Activated CD4-positive, alpha-beta memory T cell treated with anti-CD3 and anti-CD28 coated beads, Interleukin-2, amount 10 ng/mL, durations not matched to agents 7 days and 5 days (primary cell): ENCODE data around the gene AADACL4. TPM values are rescaled to one million over a fixed set of nuclear protein-coding genes. Genes with fewer than 3 reads are reported as not detected.
"Not testable (repeated sequence)": the region's sequence is repeated elsewhere in the genome, so short reads cannot be mapped to it uniquely, and the experiment has no call there.

Source experiments
- CTCF ChIA-PET: fragments of 350-600 bp; sonication (Branson Sonifier 250); formaldehyde crosslinking; loops from one replicate; lab custom pipeline; 2021; ENCODE audit warnings: antibody characterized with exemption, inconsistent platforms; lab: Charles Lee
- POLR2A ChIA-PET: fragments of 350-600 bp; sonication (Branson Sonifier 250); formaldehyde crosslinking; loops from one replicate; lab custom pipeline; 2021; ENCODE audit warnings: antibody characterized with exemption; lab: Charles Lee
- DNase-seq: peaks from one replicate; pipeline ENCODE4 v3.0.0-alpha.2; 2020
- H3K27ac Mint-ChIP-seq: one replicate; pipeline ENCODE4 v1.8.0; 2021; ENCODE audit warnings: mild to moderate bottlenecking, mixed read lengths
- H3K27me3 Mint-ChIP-seq: one replicate; pipeline ENCODE4 v1.8.0; 2021; ENCODE audit warnings: mixed read lengths
- H3K36me3 Mint-ChIP-seq: one replicate; pipeline ENCODE4 v1.8.0; 2021; ENCODE audit warnings: low read depth, mixed read lengths
- H3K4me1 Mint-ChIP-seq: one replicate; pipeline ENCODE4 v1.8.0; 2021; ENCODE audit warnings: mixed read lengths
- H3K4me3 Mint-ChIP-seq: one replicate; pipeline ENCODE4 v1.8.0; 2021; ENCODE audit warnings: mild to moderate bottlenecking, mixed read lengths
- H3K9me3 Mint-ChIP-seq: one replicate; pipeline ENCODE4 v1.8.0; 2021; ENCODE audit warnings: mixed read lengths
- total RNA-seq, 2 experiments: library from RNA; stranded (reverse); gene quantifications; one replicate each; pipeline ENCODE4 v1.2.3, GENCODE V29; 2021

AADACL4 gene
- total RNA-seq, 2 experiments from 2014 or later, result not detected

GRCh38 chr1:12656575-12656974, 12.7 kb downstream of the AADACL4 start:
- no peaks in the 10 kb centered on the region for H3K36me3 Mint-ChIP-seq
- H3K9me3 Mint-ChIP-seq, result no peaks in the 10 kb centered on the region
- H3K27me3 Mint-ChIP-seq, result peaks cover 16% of the 10 kb centered on the region
- no peak overlapping the region for H3K27ac Mint-ChIP-seq
- POLR2A ChIA-PET, result no interaction called here
- CTCF ChIA-PET, result interaction anchor here (1.3 to 4.4 kb wide), 8 partner anchors 11 to 384 kb away, joined by 3 to 53 read pairs (median 4); partner anchors contain the start of gene AADACL4
- DNase-seq, result no peak
- H3K4me3 Mint-ChIP-seq, result no peak overlapping the region
- peaks cover 11% of the 10 kb centered on the region for H3K4me1 Mint-ChIP-seq

GRCh38 chr1:12657060-12657884, 13.4 kb downstream of the AADACL4 start:
- no peak for DNase-seq
- peaks cover 11% of the 10 kb centered on the region for H3K4me1 Mint-ChIP-seq
- peaks cover 13% of the 10 kb centered on the region for H3K27me3 Mint-ChIP-seq
- H3K27ac Mint-ChIP-seq, result no peak overlapping the region
- no peaks in the 10 kb centered on the region for H3K9me3 Mint-ChIP-seq
- no peaks in the 10 kb centered on the region for H3K36me3 Mint-ChIP-seq
- ChIA-PET CTCF (interaction anchor here (1.3 to 4.4 kb wide), 9 partner anchors 11 to 385 kb away, joined by 3 to 53 read pairs (median 4); partner anchors contain the start of genes AADACL4 and DHRS3), POLR2A (no interaction called here)
- H3K4me3 Mint-ChIP-seq, result no peak overlapping the region

GRCh38 chr1:12657885-12658512, 14.1 kb downstream of the AADACL4 start:
- H3K9me3 Mint-ChIP-seq, H3K27ac Mint-ChIP-seq, H3K36me3 Mint-ChIP-seq, DNase-seq, H3K4me3 Mint-ChIP-seq: not testable (repeated sequence)
- ChIA-PET CTCF (interaction anchor here (0.7 to 4.4 kb wide), 19 partner anchors 8 to 447 kb away, joined by 3 to 53 read pairs (median 8); partner anchors contain the start of genes AADACL4 and DHRS3), POLR2A (interaction anchor here (1.3 kb wide), 1 partner anchor 40 kb away, joined by 3 read pairs; the partner anchor contains the start of gene DHRS3)
- H3K27me3 Mint-ChIP-seq, result peaks cover 13% of the 10 kb centered on the region
- peaks cover 11% of the 10 kb centered on the region for H3K4me1 Mint-ChIP-seq

- Mint-ChIP-seq H3K9me3 (no peaks in the 10 kb centered on the region), H3K4me1 (peaks cover 11% of the 10 kb centered on the region), H3K27ac (no peak overlapping the region), H3K27me3 (peaks cover 13% of the 10 kb centered on the region), H3K4me3 (peak overlapping the region; percentile 25), H3K36me3 (no peaks in the 10 kb centered on the region)
- ChIA-PET CTCF (interaction anchor here (0.7 to 4.4 kb wide), 32 partner anchors 9 to 539 kb away, joined by 3 to 53 read pairs (median 5); partner anchors contain the start of genes AADACL4 and DHRS3), POLR2A (interaction anchor here (1.3 kb wide), 1 partner anchor 40 kb away, joined by 3 read pairs; the partner anchor contains the start of gene DHRS3)
- DNase-seq, result peak; percentile 72
These were observed 14.9 kb downstream of the AADACL4 start for GRCh38 chr1:12658531-12659453.

GRCh38 chr1:12661606-12662219, 17.8 kb downstream of the AADACL4 start:
- Mint-ChIP-seq H3K9me3 (no peaks in the 10 kb centered on the region), H3K4me1 (peaks cover 11% of the 10 kb centered on the region), H3K27ac (no peak overlapping the region), H3K27me3 (peaks cover 10% of the 10 kb centered on the region), H3K4me3 (no peak overlapping the region), H3K36me3 (no peaks in the 10 kb centered on the region)
- POLR2A ChIA-PET, result no interaction called here
- DNase-seq, result no peak
- CTCF ChIA-PET, result no interaction called here

GRCh38 chr1:12662556-12662955, 18.7 kb downstream of the AADACL4 start:
- POLR2A ChIA-PET, result no interaction called here
- H3K36me3 Mint-ChIP-seq, result no peaks in the 10 kb centered on the region

GRCh38 chr1:12665511-12665910, 21.6 kb downstream of the AADACL4 start:
- Mint-ChIP-seq H3K4me1 (no peaks in the 10 kb centered on the region), H3K4me3 (no peak overlapping the region), H3K27ac (no peak overlapping the region), H3K36me3 (no peaks in the 10 kb centered on the region), H3K27me3 (no peaks in the 10 kb centered on the region), H3K9me3 (peaks cover 5% of the 10 kb centered on the region)
- DNase-seq, result no peak
- CTCF ChIA-PET, result interaction anchor here (0.6 kb wide), 1 partner anchor 22 kb away, joined by 3 read pairs; no protein-coding TSS in a partner anchor
- POLR2A ChIA-PET, result no interaction called here

More at GRCh38 chr1:12662556-12662955, 18.7 kb downstream of the AADACL4 start:
- no peak overlapping the region for H3K27ac Mint-ChIP-seq
- H3K4me1 Mint-ChIP-seq, result peaks cover 8% of the 10 kb centered on the region
- no peak for DNase-seq
- peaks cover 2% of the 10 kb centered on the region for H3K9me3 Mint-ChIP-seq
- no peak overlapping the region for H3K4me3 Mint-ChIP-seq
- CTCF ChIA-PET, result no interaction called here
- H3K27me3 Mint-ChIP-seq, result peaks cover 5% of the 10 kb centered on the region

- POLR2A ChIA-PET, result no interaction called here
- H3K9me3 Mint-ChIP-seq, result peaks cover 5% of the 10 kb centered on the region
- no peak overlapping the region for H3K27ac Mint-ChIP-seq
- H3K4me1 Mint-ChIP-seq, result no peaks in the 10 kb centered on the region
- peaks cover 7% of the 10 kb centered on the region for H3K27me3 Mint-ChIP-seq
- CTCF ChIA-PET, result no interaction called here
- H3K36me3 Mint-ChIP-seq, result no peaks in the 10 kb centered on the region
- no peak overlapping the region for H3K4me3 Mint-ChIP-seq
- no peak for DNase-seq
These were observed 22.4 kb downstream of the AADACL4 start for GRCh38 chr1:12666141-12666735.

- no peak overlapping the region for H3K4me3 Mint-ChIP-seq
- no peaks in the 10 kb centered on the region for H3K36me3 Mint-ChIP-seq
- POLR2A ChIA-PET, result no interaction called here
- DNase-seq, result no peak
- no peaks in the 10 kb centered on the region for H3K4me1 Mint-ChIP-seq
- H3K27me3 Mint-ChIP-seq, result peaks cover 23% of the 10 kb centered on the region
- CTCF ChIA-PET, result interaction anchor here (0.9 to 2.8 kb wide), 3 partner anchors 11 to 15 kb away, joined by 3 to 13 read pairs (median 4); no protein-coding TSS in a partner anchor
- H3K9me3 Mint-ChIP-seq, result peaks cover 5% of the 10 kb centered on the region
- H3K27ac Mint-ChIP-seq, result no peak overlapping the region
These were observed 25.7 kb downstream of the AADACL4 start for GRCh38 chr1:12669529-12670068.

GRCh38 chr1:12674358-12674757, 30.5 kb downstream of the AADACL4 start:
- ChIA-PET CTCF (no interaction called here), POLR2A (no interaction called here)
- no peak for DNase-seq
- Mint-ChIP-seq H3K9me3 (no peaks in the 10 kb centered on the region), H3K4me1 (no peaks in the 10 kb centered on the region), H3K36me3 (no peaks in the 10 kb centered on the region), H3K4me3 (no peak overlapping the region), H3K27ac (no peak overlapping the region), H3K27me3 (peaks cover 23% of the 10 kb centered on the region)

- H3K9me3 Mint-ChIP-seq, DNase-seq, H3K4me3 Mint-ChIP-seq, H3K36me3 Mint-ChIP-seq, H3K27ac Mint-ChIP-seq, CTCF ChIA-PET, H3K4me1 Mint-ChIP-seq, POLR2A ChIA-PET: not testable (repeated sequence)
- peaks cover 26% of the 10 kb centered on the region for H3K27me3 Mint-ChIP-seq
These were observed 32.2 kb downstream of the AADACL4 start for GRCh38 chr1:12676122-12676521.
